Stimulated activated CD8-positive, alpha-beta memory T cell treated with anti-CD3 and anti-CD28 coated beads, Interleukin-2, amount 100 ng/mL, for 1 hour (primary cell): Measurements from ENCODE around the gene ERMN.

Experiments
- DNase-seq, 2 donors: peaks; one replicate each; pipeline ENCODE4 v3.0.0-alpha.2; 2020; ENCODE audit warnings: low read depth in 2 of 2

The ERMN gene

DNA sequence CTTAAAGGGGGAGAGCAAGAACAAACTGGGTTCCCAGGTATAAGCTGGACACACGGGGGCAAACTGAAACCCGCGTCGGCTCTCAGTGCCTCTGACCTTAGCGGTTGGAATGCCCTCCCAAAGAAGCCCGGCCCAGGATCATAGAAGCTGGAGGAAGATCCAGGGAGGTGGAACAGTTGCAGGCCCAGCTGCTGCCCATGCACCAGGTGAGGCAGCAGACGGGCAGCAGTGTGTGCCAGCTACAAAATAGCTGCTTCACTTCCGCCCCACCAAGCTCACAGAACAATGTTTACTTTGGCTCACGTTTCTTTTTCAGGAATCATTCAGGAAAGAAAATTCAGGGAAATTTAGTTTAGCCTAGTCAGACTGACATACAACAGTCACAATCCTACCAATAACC, 3.9 kb upstream of the ERMN start:
- no peak for DNase-seq

DNA sequence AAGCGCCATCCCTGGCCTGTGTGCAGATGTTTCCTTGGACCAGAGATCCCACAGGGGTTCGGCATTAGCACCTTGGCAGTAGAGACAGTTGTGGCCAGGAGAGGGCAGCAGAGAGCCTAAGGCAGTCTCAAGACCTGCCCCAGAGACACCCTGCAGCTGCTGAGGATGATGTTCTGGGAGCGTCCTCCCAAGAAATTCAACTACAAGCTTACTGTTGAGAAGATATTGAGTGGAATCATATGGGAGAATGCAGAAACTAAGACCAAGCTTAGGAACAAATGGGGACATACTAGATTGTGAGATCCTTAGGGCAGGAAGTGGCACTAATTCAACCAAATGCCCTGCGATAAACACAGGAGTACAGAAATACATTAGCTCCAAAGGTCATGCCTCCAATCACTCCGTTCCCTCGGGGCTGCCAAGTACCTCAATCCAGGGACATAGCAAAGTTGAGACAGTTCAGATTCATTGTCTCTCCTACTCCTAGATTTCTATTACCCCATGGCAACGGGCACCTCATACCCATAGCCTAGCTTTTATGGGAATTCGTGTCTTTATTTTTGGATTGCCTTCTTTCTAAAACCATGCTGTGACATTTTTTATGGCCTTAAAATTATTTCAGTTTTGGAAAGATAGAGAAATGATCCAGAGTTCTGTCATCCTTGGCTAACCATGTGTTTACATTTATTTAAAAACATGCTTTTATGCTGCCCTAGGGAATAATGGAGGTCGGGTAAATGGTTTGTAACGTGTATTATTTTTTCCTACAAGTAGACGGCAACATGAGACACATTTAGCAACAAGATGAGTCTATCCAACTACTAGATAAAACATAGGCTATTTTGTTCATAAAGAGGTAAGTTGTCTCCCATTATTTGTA, 2.2 kb upstream of the ERMN start:
- DNase-seq = peak; percentile 81 to 83

DNA sequence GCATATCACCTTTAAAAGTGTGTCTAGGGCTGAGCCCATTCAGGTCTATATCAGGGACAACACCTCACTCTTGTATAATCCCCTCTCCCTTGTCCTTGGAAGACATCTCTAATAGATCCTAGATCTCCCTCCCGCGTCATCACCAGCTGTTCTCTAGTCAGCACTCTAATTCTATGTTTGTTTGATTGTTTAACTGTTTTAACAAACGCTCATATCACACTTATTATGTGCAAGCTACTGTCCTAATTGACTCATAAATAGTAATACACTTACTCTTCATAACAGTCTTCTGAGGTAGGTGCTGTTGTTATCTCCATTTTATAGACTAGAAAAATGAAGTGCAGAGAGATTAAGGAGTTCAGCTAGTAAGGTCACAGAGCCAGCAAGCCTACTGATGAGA, 1.6 kb upstream of the ERMN start:
- no peak for DNase-seq

DNA sequence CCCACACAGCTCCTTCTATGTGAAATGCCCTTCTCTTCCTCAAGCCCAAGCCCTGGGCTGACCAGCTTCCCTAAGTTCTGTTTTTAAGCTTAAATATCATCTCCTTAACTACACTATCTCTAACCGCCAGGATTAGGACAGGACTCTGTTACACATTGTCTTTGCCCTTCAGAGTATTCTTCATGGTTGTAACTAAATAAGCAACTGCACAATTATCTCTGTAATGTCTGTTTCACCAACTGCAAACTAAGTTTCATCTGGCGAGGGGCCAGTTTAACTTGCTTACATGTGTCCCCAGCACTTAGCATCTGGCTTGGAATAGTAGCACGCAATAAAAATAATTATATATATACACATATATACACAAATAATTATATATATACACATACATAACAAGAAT, 1.1 kb upstream of the ERMN start:
- DNase-seq = no peak

DNA sequence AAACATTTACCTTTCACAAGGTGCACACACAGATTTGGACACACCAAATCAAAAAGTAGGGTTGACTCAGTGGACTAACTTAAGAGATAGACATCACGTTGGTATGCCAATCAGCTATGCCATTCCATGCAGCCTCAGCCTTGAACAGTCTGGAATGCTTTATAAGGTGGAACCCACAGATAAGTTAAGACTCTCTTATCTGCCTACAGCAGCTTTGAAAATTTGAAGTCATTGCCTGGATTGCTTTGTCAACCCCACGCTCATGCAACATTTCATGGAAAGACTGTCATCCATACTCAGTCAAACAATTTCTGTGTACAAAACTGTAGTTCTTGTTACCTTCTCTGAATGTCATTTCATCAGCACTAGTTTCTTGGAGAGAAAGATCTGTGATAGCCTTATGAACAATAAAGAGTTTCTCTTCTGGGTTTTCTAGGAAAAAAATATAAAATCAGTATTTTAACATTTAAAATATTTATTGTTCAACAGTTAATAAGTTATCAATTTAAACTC, 1.2 kb downstream of the ERMN start:
- no peak for DNase-seq

DNA sequence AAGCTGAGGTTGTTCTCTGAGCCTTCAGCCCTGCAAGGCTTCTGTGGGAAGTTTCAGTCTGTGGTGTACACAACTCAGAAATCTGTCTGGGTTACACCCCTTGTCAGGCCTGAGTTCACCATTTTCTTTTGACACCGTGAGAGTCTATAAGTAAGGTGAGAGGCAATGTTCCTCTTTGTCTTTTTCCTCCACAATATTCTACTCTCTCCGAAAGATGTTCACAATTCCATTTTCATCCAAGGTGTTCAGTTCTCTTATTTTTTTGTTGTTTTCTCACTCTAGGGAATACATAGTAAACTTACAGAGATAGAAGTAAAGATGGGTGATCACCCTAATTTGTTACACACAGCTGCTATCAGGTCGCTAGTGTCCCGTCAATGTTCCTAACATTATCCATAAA, 3.2 kb downstream of the ERMN start:
- no peak for DNase-seq

DNA sequence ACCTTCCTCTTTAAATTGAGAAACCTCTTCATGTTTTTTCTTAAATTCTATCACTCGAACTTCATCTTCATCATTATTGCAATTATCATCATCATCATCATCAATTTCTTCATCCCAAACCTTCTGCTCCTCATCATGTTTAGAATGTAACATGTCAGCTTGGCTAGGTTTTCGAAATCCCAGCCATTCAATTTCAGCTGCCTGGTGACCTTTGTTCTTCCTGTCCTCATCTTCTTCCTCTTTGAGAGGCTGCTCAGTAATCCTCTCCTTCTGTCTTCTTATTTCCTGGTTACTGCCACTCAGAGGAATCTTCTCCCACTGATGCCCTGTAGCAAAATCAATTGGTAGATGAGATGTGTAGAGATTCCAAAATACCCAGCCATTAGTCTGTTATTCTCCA, 4.2 kb downstream of the ERMN start:
- no peak for DNase-seq

DNA sequence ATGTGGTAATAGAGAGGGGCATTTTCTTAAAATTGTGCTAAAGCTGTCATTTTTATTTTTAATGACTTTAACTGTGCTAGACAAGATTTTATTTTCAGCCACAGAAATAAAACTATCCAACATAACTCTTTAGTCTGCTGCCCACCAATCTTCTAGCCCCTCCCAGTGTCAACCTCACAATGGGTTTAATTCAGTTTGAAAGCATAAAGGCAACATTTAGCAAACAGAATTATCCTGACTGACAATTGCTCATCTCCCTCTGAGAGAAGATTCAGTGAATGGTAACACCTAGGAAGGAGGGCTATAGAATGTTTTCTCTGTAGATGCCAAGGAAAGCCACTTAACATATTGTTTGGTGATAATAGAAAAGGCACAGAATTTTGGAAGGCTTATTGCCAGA, 5.2 kb downstream of the ERMN start:
- no peak for DNase-seq

DNA sequence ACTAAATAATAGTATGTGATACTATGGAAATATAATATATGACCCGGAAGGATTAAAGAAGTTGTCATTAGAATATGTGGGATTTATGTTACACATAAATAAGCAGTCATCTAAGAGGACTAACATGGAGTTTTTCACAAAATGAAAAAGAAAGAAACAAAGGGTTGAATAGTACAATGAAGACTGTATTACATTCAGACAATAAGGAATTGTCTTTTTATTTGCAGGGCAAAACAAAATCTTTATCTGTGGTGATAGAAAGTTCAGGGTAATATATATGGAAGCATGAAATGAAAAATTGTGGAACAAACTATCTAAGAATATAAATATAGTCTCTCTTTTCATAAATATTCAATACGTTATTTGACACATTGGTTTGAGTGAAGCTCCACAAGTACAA, 5.8 kb downstream of the ERMN start:
- no peak for DNase-seq

DNA sequence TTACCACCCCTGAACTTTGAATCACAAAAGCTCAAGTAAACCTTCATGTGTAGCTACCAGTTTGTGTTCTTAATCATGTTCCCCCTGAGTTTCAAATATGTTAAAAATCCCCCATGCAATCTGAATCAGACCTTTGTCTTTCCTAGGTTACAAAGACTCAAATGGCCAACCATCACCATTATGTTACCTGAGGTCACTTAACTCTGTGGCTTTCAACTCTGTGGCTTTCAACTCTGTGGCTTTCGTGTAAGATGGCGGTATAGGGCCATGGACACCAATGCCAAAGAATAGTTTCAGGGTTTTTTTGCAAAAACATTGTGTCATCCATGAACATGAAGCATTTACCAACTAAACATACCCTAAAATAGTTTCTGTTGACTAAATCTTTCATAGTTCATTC, 6.7 kb downstream of the ERMN start:
- DNase-seq = no peak

DNA sequence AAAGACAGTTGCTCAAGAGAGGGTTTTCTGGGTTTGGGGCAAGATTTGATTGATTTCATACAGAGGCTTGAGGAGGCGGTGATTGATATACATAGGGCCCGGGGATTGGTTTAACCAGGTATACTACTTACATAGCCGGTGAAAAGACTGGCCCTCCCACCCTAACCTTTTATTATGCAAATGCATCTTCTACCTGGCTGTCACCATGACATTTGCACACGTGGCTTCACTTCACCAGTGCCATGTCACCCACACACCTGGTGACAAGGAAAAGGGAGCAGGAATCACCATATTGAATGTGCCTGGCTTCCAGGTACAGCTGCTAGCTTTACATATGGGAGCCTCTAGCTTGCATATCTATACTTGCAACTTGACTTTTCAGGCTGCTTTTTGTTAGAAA, 9.7 kb downstream of the ERMN start:
- no peak for DNase-seq

DNA sequence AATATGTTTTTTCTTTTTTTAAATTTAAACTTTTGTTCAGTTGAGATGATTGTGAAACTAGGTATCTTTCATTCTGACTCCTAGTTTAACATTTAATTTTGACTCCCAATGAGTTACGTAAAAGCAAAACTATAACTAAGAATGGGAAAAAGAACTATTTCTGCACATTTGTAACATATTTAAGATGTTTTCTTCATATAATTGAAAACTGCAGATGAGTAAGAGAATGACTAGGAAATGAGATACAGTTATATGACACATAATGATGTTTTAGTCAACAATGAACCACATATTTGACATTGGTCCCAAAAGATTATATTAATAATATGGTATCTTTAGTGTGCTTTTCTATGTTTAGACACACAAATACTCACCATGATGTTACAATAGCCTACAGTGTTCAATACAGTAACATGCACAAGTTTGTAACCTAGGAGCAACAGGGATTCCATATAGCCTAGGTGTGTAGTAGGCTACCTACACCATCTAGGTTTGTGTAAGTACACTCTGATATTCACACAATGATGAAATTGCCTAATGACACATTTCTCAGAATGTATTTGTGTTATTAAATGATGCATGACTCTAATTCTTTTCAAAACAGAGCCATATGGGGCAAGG, 12.6 kb downstream of the ERMN start:
- DNase-seq = no peak

DNA sequence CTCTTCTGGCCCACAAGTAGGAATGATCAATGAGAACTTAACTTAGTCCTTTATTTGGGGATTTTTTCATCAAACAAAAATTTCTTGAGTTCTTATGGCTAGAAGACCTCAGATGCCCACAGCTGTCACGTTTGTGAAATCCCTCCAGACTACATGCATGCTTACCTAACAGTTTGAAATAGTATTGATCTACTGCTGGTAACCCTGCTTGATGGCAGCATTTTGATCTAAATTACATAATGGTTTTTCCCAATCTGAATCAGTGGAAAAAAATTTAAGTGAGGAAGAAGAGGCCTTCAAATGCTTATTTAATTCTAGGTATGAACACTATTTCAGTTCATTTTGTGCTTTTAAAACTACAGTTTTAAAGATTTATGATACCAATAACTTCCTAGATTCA, 13.9 kb downstream of the ERMN start:
- no peak for DNase-seq

DNA sequence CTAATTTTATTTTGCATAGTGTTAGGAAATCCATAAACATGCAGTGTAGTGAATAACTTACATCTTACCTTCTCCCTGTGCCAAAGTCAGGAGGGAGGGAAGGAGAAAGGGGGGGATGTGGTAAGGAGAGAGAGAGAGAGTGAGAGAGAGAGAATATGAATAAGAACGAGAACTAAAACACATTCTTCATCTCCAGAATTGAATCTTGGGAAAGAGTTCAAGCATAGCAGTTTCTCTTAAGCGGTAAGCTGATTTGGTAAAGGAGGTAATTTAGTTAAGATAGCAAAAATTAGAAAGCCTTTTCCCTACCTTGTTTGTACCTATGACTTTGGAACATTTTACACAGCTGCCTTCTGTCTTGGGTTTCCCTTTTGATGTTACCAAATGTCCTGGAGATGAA, 15.7 kb downstream of the ERMN start:
- no peak for DNase-seq

DNA sequence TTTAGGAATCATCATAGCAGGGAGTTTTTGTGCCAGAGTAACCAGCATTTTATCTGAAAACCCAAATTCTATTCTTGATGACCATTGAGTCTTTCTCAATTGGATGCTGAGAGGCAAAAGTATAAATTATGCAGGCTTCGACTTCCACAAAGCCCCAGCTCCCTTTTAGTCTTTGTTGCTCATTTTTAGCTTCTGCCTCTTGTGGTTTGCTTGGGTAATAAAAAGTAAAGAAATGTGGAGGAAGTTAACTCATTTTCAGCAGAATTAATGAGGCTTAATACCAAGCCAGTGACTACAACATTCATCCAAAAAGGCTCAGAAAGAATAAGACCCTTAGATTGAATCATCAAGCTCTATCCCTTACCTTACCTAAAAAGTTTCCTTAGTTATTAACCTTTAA, 18.6 kb downstream of the ERMN start:
- no peak for DNase-seq

DNA sequence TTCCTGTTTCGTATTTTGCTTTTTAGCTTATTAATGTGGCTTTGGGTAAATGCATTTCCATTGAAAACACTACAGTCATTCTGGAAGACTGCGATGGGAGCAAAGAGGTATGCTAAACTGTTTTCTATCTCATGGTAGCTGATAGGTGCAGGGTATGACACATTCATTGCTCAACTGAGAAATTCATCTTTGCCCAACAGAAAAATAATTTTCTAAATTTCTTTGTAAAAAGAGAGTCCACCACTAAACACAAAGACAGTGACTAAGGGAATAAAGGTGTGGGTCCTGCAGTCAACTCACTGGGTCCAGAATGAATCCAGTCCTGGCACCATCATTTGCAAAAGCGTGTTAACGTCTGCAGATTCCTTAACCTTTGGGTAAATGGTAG, 19.9 kb downstream of the ERMN start:
- DNase-seq = no peak

DNA sequence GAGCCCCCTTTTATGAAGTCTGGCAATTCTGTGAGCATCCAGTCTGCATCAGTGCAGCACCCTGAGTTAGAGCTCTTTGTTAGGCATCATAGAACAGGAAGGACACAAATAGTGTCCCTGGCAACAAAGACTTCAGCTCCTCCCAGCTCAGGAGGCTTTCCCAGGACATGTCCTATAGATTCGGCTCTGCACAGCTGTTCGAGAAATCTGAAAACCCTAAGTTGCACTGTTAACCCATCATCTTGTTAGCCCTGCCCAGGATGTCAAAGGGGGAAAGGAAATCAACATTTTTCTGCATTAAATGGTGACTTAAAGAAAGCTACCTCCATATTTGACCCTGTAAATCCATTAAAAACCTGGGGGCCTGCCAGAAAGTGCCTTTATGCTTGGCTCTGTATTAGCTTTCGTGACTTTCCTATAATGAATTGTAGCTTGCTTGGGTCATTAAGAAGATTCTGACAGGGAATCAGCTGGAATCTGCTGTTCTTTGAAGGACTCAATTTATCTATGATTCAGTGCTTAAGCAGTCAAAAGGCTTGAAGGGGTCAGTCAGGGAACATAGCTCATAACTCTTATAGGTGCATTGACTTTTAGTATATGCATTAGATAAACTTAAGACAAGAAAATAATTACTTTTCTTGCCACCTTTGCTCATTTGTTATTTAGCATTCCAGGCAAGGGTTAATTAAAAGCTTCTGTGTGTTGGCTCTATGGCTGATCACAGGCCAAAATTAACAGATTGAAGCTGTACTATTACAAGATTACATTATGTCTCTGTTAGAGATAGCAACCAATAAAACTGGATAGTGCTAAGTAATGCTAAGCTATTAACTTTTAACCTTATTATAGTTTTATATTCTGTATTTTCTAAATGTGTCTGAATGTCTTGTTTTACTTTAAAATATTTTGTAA, 20.6 kb downstream of the ERMN start:
- DNase-seq = no peak

DNA sequence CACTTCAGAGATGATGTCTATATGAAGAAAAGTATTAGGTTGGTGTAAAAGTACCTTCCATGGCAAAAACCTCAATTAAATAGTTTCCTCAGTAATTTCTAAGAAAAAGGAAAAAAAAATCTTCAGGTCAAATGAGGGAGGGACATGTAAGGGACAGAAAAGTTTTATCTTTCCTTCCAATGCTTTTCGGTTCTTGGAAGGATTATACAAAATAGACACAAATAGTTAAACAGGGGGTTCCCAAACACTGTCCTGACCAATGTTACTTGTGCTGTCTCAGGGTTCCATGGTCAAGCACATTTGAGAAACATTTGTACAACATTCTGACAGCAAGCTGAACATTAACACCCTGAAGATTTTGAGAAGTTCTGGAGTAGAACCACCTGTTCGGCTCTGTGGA, 22.0 kb downstream of the ERMN start:
- DNase-seq = no peak

DNA sequence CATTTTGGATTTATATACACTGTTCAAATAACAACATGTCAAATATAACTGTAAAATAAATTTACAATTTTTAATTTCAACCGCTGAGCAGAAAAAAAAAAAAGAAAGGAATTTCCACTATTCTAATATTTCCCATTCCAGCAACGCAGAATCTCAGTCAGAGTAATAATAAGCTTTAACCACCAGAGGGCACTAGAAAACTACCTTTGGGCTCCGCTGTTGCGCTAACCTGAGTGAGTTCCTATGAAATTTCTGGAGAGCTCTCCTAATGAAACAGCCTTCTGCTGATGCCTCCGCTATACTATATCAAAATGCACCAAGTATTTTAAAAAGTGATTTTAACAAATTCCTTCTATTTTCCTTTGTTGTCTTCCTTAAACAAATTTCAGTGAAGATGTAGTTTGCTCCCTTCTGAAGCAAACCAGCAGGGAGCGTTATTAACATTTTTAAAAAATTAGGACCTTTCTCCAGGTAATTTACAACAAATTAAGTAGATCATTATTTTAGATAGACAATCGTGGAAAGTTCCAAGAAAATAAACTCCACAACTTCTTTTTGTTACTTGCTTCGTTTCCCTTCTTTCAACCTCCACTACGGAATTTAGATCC, 23.0 kb downstream of the ERMN start:
- DNase-seq = peak in 1 of 2 donors; percentile 10

DNA sequence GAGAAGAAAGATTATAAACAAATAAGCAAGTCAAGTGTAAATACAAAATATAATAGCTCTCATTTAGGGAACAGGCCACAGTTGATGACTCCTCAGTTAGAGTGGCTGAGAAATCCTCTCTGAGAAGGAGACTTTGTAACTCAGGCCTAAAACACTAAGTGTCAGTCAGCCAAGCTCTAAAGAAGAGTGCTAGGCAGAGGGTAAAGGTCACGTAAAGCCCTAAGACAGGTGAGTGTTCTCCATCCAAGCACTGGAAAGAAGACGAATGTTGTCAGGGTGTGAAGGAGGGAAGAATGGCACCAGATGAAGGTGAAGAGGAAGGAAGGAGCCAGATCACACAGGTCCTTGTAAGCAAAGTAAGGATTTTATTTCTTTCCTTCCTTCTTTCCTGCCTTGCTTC, 24.3 kb downstream of the ERMN start:
- DNase-seq = no peak

DNA sequence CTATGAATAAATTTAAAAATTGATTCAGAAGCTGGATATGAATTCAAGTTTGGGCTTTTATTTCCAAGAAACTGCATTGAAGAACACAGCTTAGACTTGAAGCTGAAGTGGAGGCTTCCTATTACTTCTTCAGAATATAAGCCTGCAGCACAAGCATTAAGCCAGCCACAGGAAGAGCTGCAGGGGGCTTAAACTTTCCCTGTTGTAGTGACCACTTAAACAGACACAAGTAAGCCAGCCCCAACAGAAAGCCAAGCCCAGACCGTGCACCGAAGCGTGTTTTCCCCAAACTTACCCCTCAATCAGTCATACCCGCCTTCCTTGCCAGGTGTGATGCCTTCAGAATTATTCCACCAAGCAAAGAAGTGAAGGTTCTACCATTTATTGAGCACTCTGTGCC, 28.7 kb downstream of the ERMN start:
- no peak for DNase-seq

DNA sequence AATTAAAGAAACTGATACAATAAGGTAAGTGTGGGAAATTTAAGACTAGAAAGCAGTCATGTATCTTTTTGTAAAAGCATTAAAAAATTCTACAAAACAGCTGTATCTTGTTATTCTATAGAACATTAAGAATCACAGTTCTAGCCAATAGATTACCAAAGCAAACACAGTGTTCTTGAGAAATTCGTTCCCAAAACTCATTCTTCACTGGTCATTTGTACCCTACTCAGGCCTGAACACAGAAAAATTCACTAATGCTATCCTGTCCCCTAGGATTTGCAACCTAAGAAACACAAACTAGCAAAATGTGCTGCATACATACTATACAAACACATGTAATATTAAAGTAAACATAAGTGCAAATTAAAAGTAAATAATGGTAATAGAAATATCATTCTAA, 29.1 kb downstream of the ERMN start:
- no peak for DNase-seq
